HepG2 (cell line): ENCODE results near the gene KLHL36. TPM values are rescaled to one million over a fixed set of nuclear protein-coding genes. Genes with fewer than 3 reads are reported as not detected.

Experiments
- AGO2 ChIP-seq: fragments of 200-400 bp; formaldehyde crosslinking; optimal IDR thresholded peaks from 2 replicates; pipeline ENCODE3; 2017; ENCODE audit warnings: mild to moderate bottlenecking, low read depth, low read length, moderate library complexity
- HIVEP1 ChIP-seq: sonication (generic); formaldehyde crosslinking; IDR thresholded peaks from 2 replicates; pipeline ENCODE4 v1.4.0; 2020; ENCODE audit warnings: mild to moderate bottlenecking, missing genetic modification reagents
- IRX3 ChIP-seq: sonication (generic); formaldehyde crosslinking; IDR thresholded peaks from 2 replicates; pipeline ENCODE4 v1.8.1; 2023; ENCODE audit warnings: mild to moderate bottlenecking, low read depth, missing genetic modification reagents, borderline replicate concordance
- NONO ChIP-seq, 2 experiments: fragments of 450-650 bp in 1 of 2; sonication (generic) in 1 of 2; formaldehyde crosslinking in 1 of 2; IDR thresholded peaks in 1 of 2; conservative IDR thresholded peaks in 1 of 2; 2 replicates each; pipeline versions ENCODE4 v1.6.1 to v1.8.0; 2017 to 2022; ENCODE audit warnings: mild to moderate bottlenecking in 1 of 2, missing genetic modification reagents in 1 of 2, moderate library complexity in 1 of 2
- RXRB ChIP-seq: IDR thresholded peaks from 2 replicates; pipeline ENCODE4 v1.6.1; 2016; ENCODE audit warnings: borderline replicate concordance, missing genetic modification reagents, missing compliant biosample characterization
- SNRNP70 ChIP-seq: fragments of 200-400 bp; formaldehyde crosslinking; IDR thresholded peaks from 2 replicates; pipeline ENCODE4 v1.6.1; 2017; ENCODE audit warnings: mild to moderate bottlenecking, low read depth, low read length, moderate library complexity
- SP140L ChIP-seq: sonication (generic); formaldehyde crosslinking; IDR thresholded peaks from 2 replicates; pipeline ENCODE4 v1.4.0; 2020; ENCODE audit warnings: missing genetic modification reagents, borderline replicate concordance
- SP2 ChIP-seq: sonication (generic); formaldehyde crosslinking; IDR thresholded peaks from 2 replicates; pipeline ENCODE4 v1.5.1; 2020; ENCODE audit warnings: mild to moderate bottlenecking, missing genetic modification reagents
- SRY ChIP-seq: sonication (generic); formaldehyde crosslinking; IDR thresholded peaks from 2 replicates; pipeline ENCODE4 v1.8.0; 2022; ENCODE audit warnings: mild to moderate bottlenecking, missing genetic modification reagents
- ZNF337 ChIP-seq: sonication (generic); formaldehyde crosslinking; IDR thresholded peaks from 2 replicates; pipeline ENCODE4 v1.5.1; 2020; ENCODE audit warnings: missing genetic modification reagents, low read depth, mild to moderate bottlenecking, borderline replicate concordance
- ZNF720 ChIP-seq: sonication (generic); formaldehyde crosslinking; IDR thresholded peaks from 2 replicates; pipeline ENCODE4 v1.4.0; 2020; ENCODE audit warnings: missing genetic modification reagents
- ZSCAN12 ChIP-seq: sonication (generic); formaldehyde crosslinking; IDR thresholded peaks from 2 replicates; pipeline ENCODE4 v1.9.0; 2021; ENCODE audit warnings: mild to moderate bottlenecking, missing genetic modification reagents
- ZSCAN25 ChIP-seq: sonication (generic); formaldehyde crosslinking; IDR thresholded peaks from 2 replicates; pipeline ENCODE4 v1.8.0; 2022; ENCODE audit warnings: mild to moderate bottlenecking, missing genetic modification reagents
- polyA plus RNA-seq, 8 experiments: library from polyadenylated mRNA; depleted of rRNA in 3 of 8; stranded (reverse) in 7 of 8; unstranded in 1 of 8; fragments of >200 nt; fragmentation: Illumina TruSeq in 4 of 8; extraction: Trizol in 4 of 8; gene quantifications; 2 replicates each; pipeline versions ENCODE4 v1.2.1 to v1.2.3, GENCODE V29; 2011 to 2016; ENCODE audit warnings: low read depth in 4 of 8, missing spikeins in 1 of 8, mixed read lengths in 1 of 8; ENCODE audit not compliant: insufficient read depth in 1 of 8
- total RNA-seq, 5 experiments: library from RNA; depleted of rRNA; stranded (reverse); fragments of >200 nt; fragmentation: Illumina TruSeq; extraction: Trizol; gene quantifications; 2 replicates each; pipeline ENCODE4 v1.2.3, GENCODE V29; 2016; ENCODE audit warnings: low read depth in 1 of 5
- TF ChIP-seq, protein P1 (sequence below): IDR thresholded peaks from 2 replicates; pipeline ENCODE4 v1.6.1; 2016; ENCODE audit warnings: low read depth, missing genetic modification reagents, missing compliant biosample characterization
- TF ChIP-seq, protein P2 (sequence below): sonication (generic); formaldehyde crosslinking; IDR thresholded peaks from 2 replicates; pipeline ENCODE4 v1.8.0; 2022; ENCODE audit warnings: mild to moderate bottlenecking, missing genetic modification reagents
- TF ChIP-seq, protein P3 (sequence below): sonication (generic); formaldehyde crosslinking; IDR thresholded peaks from 2 replicates; pipeline ENCODE4 v1.4.0; 2020; ENCODE audit warnings: low read depth, missing genetic modification reagents
- TF ChIP-seq, protein P4 (sequence below): sonication (generic); formaldehyde crosslinking; IDR thresholded peaks from 2 replicates; pipeline ENCODE4 v1.5.1; 2020; ENCODE audit warnings: missing genetic modification reagents, mild to moderate bottlenecking, borderline replicate concordance

The KLHL36 gene
- total and polyA plus RNA-seq, 2 of the 13 experiments (the other 11 are each of a cell fraction or from before 2014, with no cell fraction given), result 24.3 to 26.0 TPM

DNA sequence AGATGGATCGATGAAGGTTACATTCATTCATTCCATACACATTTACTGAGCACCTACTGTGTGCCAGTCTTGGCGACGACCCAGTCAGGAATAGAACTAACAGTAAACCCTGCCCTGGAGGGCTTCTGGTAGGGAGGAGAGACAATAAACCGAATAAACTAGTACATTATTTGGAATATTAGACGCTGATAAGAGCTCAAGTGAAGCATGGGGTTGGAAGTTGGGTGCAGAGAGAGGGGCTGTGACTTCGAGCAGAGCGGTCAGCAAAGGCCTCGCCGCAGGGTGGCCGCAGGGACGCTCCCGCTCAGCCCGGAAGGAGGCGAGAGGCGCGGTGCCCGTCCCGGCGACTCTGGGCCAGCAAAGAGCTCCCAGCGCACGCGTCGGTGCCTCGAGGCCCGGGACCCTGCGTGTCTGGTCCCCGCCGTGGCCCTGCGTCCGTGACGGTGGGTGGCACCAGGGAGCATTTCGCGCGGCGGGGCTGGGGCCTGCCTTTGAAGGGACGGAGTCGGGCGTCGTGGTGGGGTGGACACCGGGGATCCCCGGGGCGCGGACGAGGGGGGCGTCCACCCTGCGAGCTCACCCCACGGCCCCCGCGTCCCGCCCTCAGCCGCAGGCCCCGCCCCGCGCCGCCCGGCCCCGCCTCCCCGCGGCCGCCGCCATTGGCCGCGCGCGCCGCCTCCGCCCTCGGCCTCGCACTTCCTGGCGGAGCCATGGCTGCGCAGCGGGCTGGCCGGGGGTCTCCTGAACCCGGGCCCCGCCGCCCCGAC, at the start of gene KLHL36 (continued):
- TF ChIP-seq, protein P1, sequence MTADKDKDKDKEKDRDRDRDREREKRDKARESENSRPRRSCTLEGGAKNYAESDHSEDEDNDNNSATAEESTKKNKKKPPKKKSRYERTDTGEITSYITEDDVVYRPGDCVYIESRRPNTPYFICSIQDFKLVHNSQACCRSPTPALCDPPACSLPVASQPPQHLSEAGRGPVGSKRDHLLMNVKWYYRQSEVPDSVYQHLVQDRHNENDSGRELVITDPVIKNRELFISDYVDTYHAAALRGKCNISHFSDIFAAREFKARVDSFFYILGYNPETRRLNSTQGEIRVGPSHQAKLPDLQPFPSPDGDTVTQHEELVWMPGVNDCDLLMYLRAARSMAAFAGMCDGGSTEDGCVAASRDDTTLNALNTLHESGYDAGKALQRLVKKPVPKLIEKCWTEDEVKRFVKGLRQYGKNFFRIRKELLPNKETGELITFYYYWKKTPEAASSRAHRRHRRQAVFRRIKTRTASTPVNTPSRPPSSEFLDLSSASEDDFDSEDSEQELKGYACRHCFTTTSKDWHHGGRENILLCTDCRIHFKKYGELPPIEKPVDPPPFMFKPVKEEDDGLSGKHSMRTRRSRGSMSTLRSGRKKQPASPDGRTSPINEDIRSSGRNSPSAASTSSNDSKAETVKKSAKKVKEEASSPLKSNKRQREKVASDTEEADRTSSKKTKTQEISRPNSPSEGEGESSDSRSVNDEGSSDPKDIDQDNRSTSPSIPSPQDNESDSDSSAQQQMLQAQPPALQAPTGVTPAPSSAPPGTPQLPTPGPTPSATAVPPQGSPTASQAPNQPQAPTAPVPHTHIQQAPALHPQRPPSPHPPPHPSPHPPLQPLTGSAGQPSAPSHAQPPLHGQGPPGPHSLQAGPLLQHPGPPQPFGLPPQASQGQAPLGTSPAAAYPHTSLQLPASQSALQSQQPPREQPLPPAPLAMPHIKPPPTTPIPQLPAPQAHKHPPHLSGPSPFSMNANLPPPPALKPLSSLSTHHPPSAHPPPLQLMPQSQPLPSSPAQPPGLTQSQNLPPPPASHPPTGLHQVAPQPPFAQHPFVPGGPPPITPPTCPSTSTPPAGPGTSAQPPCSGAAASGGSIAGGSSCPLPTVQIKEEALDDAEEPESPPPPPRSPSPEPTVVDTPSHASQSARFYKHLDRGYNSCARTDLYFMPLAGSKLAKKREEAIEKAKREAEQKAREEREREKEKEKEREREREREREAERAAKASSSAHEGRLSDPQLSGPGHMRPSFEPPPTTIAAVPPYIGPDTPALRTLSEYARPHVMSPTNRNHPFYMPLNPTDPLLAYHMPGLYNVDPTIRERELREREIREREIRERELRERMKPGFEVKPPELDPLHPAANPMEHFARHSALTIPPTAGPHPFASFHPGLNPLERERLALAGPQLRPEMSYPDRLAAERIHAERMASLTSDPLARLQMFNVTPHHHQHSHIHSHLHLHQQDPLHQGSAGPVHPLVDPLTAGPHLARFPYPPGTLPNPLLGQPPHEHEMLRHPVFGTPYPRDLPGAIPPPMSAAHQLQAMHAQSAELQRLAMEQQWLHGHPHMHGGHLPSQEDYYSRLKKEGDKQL (CRISPR knock-in tag), result no peak
- TF ChIP-seq ZNF720 (CRISPR knock-in tag), result no peak
- peak; percentile 85; the same call in 1 of the 2 replicates for TF ChIP-seq SRY (CRISPR knock-in tag)
- TF ChIP-seq SP140L (CRISPR knock-in tag), result no peak
- TF ChIP-seq IRX3 (CRISPR knock-in tag), result peak; percentile 6; the same call in 1 of the 2 replicates
- TF ChIP-seq, protein P2, sequence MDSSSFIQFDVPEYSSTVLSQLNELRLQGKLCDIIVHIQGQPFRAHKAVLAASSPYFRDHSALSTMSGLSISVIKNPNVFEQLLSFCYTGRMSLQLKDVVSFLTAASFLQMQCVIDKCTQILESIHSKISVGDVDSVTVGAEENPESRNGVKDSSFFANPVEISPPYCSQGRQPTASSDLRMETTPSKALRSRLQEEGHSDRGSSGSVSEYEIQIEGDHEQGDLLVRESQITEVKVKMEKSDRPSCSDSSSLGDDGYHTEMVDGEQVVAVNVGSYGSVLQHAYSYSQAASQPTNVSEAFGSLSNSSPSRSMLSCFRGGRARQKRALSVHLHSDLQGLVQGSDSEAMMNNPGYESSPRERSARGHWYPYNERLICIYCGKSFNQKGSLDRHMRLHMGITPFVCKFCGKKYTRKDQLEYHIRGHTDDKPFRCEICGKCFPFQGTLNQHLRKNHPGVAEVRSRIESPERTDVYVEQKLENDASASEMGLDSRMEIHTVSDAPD (CRISPR knock-in tag), result no peak
- TF ChIP-seq, protein P3, sequence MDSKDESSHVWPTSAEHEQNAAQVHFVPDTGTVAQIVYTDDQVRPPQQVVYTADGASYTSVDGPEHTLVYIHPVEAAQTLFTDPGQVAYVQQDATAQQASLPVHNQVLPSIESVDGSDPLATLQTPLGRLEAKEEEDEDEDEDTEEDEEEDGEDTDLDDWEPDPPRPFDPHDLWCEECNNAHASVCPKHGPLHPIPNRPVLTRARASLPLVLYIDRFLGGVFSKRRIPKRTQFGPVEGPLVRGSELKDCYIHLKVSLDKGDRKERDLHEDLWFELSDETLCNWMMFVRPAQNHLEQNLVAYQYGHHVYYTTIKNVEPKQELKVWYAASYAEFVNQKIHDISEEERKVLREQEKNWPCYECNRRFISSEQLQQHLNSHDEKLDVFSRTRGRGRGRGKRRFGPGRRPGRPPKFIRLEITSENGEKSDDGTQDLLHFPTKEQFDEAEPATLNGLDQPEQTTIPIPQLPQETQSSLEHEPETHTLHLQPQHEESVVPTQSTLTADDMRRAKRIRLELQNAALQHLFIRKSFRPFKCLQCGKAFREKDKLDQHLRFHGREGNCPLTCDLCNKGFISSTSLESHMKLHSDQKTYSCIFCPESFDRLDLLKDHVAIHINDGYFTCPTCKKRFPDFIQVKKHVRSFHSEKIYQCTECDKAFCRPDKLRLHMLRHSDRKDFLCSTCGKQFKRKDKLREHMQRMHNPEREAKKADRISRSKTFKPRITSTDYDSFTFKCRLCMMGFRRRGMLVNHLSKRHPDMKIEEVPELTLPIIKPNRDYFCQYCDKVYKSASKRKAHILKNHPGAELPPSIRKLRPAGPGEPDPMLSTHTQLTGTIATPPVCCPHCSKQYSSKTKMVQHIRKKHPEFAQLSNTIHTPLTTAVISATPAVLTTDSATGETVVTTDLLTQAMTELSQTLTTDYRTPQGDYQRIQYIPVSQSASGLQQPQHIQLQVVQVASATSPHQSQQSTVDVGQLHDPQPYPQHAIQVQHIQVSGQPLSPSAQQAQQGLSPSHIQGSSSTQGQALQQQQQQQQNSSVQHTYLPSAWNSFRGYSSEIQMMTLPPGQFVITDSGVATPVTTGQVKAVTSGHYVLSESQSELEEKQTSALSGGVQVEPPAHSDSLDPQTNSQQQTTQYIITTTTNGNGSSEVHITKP (CRISPR knock-in tag), result no peak
- TF ChIP-seq AGO2, result no peak
- TF ChIP-seq SP2 (CRISPR knock-in tag), result 0 out of 2 replicates have a peak, but pooled peaks have one; percentile 16
- no peak for TF ChIP-seq ZNF337
- no peak for TF ChIP-seq SNRNP70
- TF ChIP-seq HIVEP1 (CRISPR knock-in tag), result 0 out of 2 replicates have a peak, but pooled peaks have one; percentile 65
- TF ChIP-seq ZSCAN25 (CRISPR knock-in tag), result no peak
- TF ChIP-seq RXRB (CRISPR knock-in tag), result no peak; the same call in 1 of the 2 replicates
- TF ChIP-seq NONO (IDR thresholded peaks at IDR 0.05), result no peak
- peak; percentile 55; the same call in 1 of the 2 replicates for TF ChIP-seq NONO (CRISPR knock-in tag; conservative IDR thresholded peaks at IDR 0.05)
- no peak for TF ChIP-seq ZSCAN12 (CRISPR knock-in tag)
- TF ChIP-seq, protein P4, sequence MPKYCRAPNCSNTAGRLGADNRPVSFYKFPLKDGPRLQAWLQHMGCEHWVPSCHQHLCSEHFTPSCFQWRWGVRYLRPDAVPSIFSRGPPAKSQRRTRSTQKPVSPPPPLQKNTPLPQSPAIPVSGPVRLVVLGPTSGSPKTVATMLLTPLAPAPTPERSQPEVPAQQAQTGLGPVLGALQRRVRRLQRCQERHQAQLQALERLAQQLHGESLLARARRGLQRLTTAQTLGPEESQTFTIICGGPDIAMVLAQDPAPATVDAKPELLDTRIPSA (CRISPR knock-in tag), result no peak
